HEK293 (cell line): ENCODE results near the gene PRDM7.

Source experiments
- GLIS1 ChIP-seq: fragments of 450-650 bp; formaldehyde crosslinking; IDR thresholded peaks from 2 replicates; pipeline ENCODE4 v1.5.1; 2016; ENCODE audit warnings: missing biosample characterization, missing genetic modification characterization
- HOXC10 ChIP-seq: sonication (generic); formaldehyde crosslinking; IDR thresholded peaks from 2 replicates; pipeline ENCODE4 v1.8.1; 2023; ENCODE audit warnings: mild to moderate bottlenecking, missing genetic modification reagents
- KLF10 ChIP-seq: fragments of 450-650 bp; IDR thresholded peaks from 2 replicates; pipeline ENCODE4 v1.5.1; 2018; ENCODE audit warnings: missing biosample characterization, mild to moderate bottlenecking, missing genetic modification characterization
- MYNN ChIP-seq: fragments of 450-650 bp; formaldehyde crosslinking; IDR thresholded peaks from 2 replicates; pipeline ENCODE4 v1.5.1; 2016; ENCODE audit warnings: missing biosample characterization, missing genetic modification characterization, borderline replicate concordance
- OSR2 ChIP-seq: fragments of 450-650 bp; formaldehyde crosslinking; IDR thresholded peaks from 2 replicates; pipeline ENCODE4 v1.5.1; 2016; ENCODE audit warnings: missing biosample characterization, missing genetic modification characterization
- OVOL3 ChIP-seq: fragments of 450-650 bp; formaldehyde crosslinking; IDR thresholded peaks from 2 replicates; pipeline ENCODE4 v1.5.1; 2016; ENCODE audit warnings: missing biosample characterization, missing genetic modification characterization
- SP3 ChIP-seq: fragments of 450-650 bp; formaldehyde crosslinking; IDR thresholded peaks from 2 replicates; pipeline ENCODE4 v1.5.1; 2016; ENCODE audit warnings: missing biosample characterization, missing genetic modification characterization
- SP7 ChIP-seq: fragments of 450-650 bp; formaldehyde crosslinking; IDR thresholded peaks from 2 replicates; pipeline ENCODE4 v1.5.1; 2016; ENCODE audit warnings: missing biosample characterization, missing genetic modification characterization
- TRIM28 ChIP-seq: IDR thresholded peaks from 2 replicates; pipeline ENCODE4 v1.6.1; 2011; ENCODE audit warnings: low read length, control low read depth, borderline replicate concordance
- YY1 ChIP-seq: fragments of 450-650 bp; formaldehyde crosslinking; IDR thresholded peaks from 2 replicates; pipeline ENCODE4 v1.5.1; 2018; ENCODE audit warnings: missing biosample characterization, missing genetic modification characterization
- ZBTB20 ChIP-seq: fragments of 450-650 bp; formaldehyde crosslinking; IDR thresholded peaks from 2 replicates; pipeline ENCODE4 v1.5.1; 2016; ENCODE audit warnings: missing biosample characterization, missing genetic modification characterization
- ZEB2 ChIP-seq: fragments of 450-650 bp; formaldehyde crosslinking; IDR thresholded peaks from 2 replicates; pipeline ENCODE4 v1.5.1; 2016; ENCODE audit warnings: missing biosample characterization, missing genetic modification characterization
- ZFP37 ChIP-seq: fragments of 450-650 bp; formaldehyde crosslinking; IDR thresholded peaks from 2 replicates; pipeline ENCODE4 v1.5.1; 2016; ENCODE audit warnings: missing biosample characterization, missing genetic modification characterization
- ZNF132 ChIP-seq: fragments of 450-650 bp; formaldehyde crosslinking; IDR thresholded peaks from 2 replicates; pipeline ENCODE4 v1.5.1; 2017; ENCODE audit warnings: missing biosample characterization, missing genetic modification characterization, borderline replicate concordance
- ZNF140 ChIP-seq: fragments of 450-650 bp; formaldehyde crosslinking; IDR thresholded peaks from 2 replicates; pipeline ENCODE4 v1.5.1; 2016; ENCODE audit warnings: missing biosample characterization, missing genetic modification characterization
- ZNF155 ChIP-seq: fragments of 450-650 bp; formaldehyde crosslinking; IDR thresholded peaks from 2 replicates; pipeline ENCODE4 v1.5.1; 2016; ENCODE audit warnings: missing biosample characterization, missing genetic modification characterization
- ZNF169 ChIP-seq: fragments of 450-650 bp; formaldehyde crosslinking; IDR thresholded peaks from 2 replicates; pipeline ENCODE4 v1.5.1; 2016; ENCODE audit warnings: missing biosample characterization, missing genetic modification characterization
- ZNF174 ChIP-seq: fragments of 450-650 bp; formaldehyde crosslinking; IDR thresholded peaks from 2 replicates; pipeline ENCODE4 v1.5.0; 2017; ENCODE audit warnings: missing biosample characterization, mild to moderate bottlenecking, missing genetic modification characterization
- ZNF19 ChIP-seq: fragments of 450-650 bp; formaldehyde crosslinking; IDR thresholded peaks from 2 replicates; pipeline ENCODE4; 2016; ENCODE audit warnings: missing biosample characterization, missing genetic modification characterization, low read depth
- ZNF202 ChIP-seq: fragments of 450-650 bp; formaldehyde crosslinking; IDR thresholded peaks from 2 replicates; pipeline ENCODE4 v1.5.1; 2016; ENCODE audit warnings: missing biosample characterization, missing genetic modification characterization, borderline replicate concordance
- ZNF223 ChIP-seq: fragments of 450-650 bp; formaldehyde crosslinking; IDR thresholded peaks from 2 replicates; pipeline ENCODE4 v1.5.1; 2016; ENCODE audit warnings: missing biosample characterization, missing genetic modification characterization
- ZNF37A ChIP-seq: fragments of 450-650 bp; IDR thresholded peaks from 2 replicates; pipeline ENCODE4 v1.5.1; 2018; ENCODE audit warnings: missing biosample characterization, missing genetic modification characterization
- ZNF391 ChIP-seq: fragments of 450-650 bp; formaldehyde crosslinking; IDR thresholded peaks from 2 replicates; pipeline ENCODE4 v1.5.1; 2016; ENCODE audit warnings: low read depth, missing biosample characterization, missing genetic modification characterization, borderline replicate concordance
- ZNF404 ChIP-seq: fragments of 450-650 bp; formaldehyde crosslinking; IDR thresholded peaks from 2 replicates; pipeline ENCODE4 v1.5.1; 2017; ENCODE audit warnings: missing biosample characterization, missing genetic modification characterization
- ZNF48 ChIP-seq: fragments of 450-650 bp; formaldehyde crosslinking; IDR thresholded peaks from 2 replicates; pipeline ENCODE4 v1.5.1; 2016; ENCODE audit warnings: missing biosample characterization, missing genetic modification characterization
- ZNF501 ChIP-seq: fragments of 450-650 bp; formaldehyde crosslinking; IDR thresholded peaks from 2 replicates; pipeline ENCODE4 v1.5.1; 2016; ENCODE audit warnings: missing biosample characterization, missing genetic modification characterization
- ZNF521 ChIP-seq: fragments of 450-650 bp; formaldehyde crosslinking; IDR thresholded peaks from 2 replicates; pipeline ENCODE4 v1.5.1; 2017; ENCODE audit warnings: missing biosample characterization, mild to moderate bottlenecking, missing genetic modification characterization
- ZNF530 ChIP-seq: fragments of 450-650 bp; formaldehyde crosslinking; IDR thresholded peaks from 2 replicates; pipeline ENCODE4 v1.5.1; 2016; ENCODE audit warnings: low read depth, missing biosample characterization, missing genetic modification characterization
- ZNF571 ChIP-seq: fragments of 450-650 bp; formaldehyde crosslinking; IDR thresholded peaks from 2 replicates; pipeline ENCODE4 v1.5.0; 2017; ENCODE audit warnings: missing biosample characterization, missing genetic modification characterization
- ZNF660 ChIP-seq: fragments of 450-650 bp; IDR thresholded peaks from 2 replicates; pipeline ENCODE4 v1.5.1; 2018; ENCODE audit warnings: missing biosample characterization, mild to moderate bottlenecking, missing genetic modification characterization
- ZNF747 ChIP-seq: fragments of 450-650 bp; formaldehyde crosslinking; IDR thresholded peaks from 2 replicates; pipeline ENCODE4 v1.5.1; 2016; ENCODE audit warnings: missing biosample characterization, missing genetic modification characterization
- ZNF830 ChIP-seq: fragments of 450-650 bp; IDR thresholded peaks from 2 replicates; pipeline ENCODE4 v1.5.0; 2018; ENCODE audit warnings: missing biosample characterization, missing genetic modification characterization, low read depth, mild to moderate bottlenecking, moderate library complexity
- TF ChIP-seq, protein P1 (sequence below): fragments of 450-650 bp; formaldehyde crosslinking; IDR thresholded peaks from 2 replicates; pipeline ENCODE4 v1.5.1; 2016; ENCODE audit warnings: missing biosample characterization, missing genetic modification characterization
- TF ChIP-seq, protein P2 (sequence below): fragments of 450-650 bp; formaldehyde crosslinking; IDR thresholded peaks from 2 replicates; pipeline ENCODE4 v1.5.0; 2017; ENCODE audit warnings: missing biosample characterization, missing genetic modification characterization, borderline replicate concordance
- TF ChIP-seq, protein P3 (sequence below): fragments of 450-650 bp; formaldehyde crosslinking; IDR thresholded peaks from 2 replicates; pipeline ENCODE4 v1.5.1; 2017; ENCODE audit warnings: missing biosample characterization, mild to moderate bottlenecking, missing genetic modification characterization, moderate library complexity
- TF ChIP-seq, protein P4 (sequence below): fragments of 450-650 bp; IDR thresholded peaks from 2 replicates; pipeline ENCODE4 v1.5.1; 2018; ENCODE audit warnings: missing biosample characterization, mild to moderate bottlenecking, missing genetic modification characterization

The PRDM7 gene

DNA sequence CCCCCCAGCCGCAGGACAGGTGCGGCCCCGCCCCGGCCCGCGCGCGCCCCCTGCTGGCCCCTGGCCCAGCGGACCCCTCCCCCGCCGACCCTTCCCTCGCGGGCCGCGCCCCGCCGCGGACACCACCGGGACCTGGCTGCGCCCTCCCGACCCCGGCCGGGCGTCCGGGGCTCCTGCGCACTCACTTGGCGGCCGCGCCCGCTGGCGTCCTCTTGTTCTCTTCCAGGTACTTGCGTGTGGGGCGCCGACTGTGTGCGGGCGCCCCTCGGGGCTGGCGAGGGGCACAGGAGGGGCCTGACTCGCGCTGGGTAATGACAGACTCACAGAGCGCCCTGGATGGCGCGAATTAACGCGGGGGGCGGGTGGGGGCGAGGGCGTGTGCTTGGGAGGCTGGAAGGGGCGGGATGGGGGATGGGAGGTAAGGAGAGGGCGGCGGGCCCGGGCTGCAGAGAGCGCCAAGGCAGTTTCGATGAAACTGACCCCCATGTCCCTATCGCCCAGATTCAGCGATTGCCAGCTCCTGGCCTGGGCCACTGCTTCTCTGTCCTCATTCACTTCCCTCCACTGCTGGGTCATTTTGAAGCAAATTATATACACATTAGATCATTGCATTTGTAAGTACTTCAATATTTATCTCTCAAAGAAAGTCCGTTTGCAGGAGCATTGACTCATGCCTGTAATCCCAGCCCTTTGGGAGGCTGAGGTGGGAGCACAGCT lies 57.4 kb downstream of the PRDM7 start (continued):
- no peak for TF ChIP-seq ZNF530
- no peak for TF ChIP-seq ZNF48 (tag by site-specific recombination)
- peak; percentile 70; the same call in 1 of the 2 replicates for TF ChIP-seq ZBTB20 (tag by site-specific recombination)
- TF ChIP-seq MYNN (tag by site-specific recombination) = no peak
- TF ChIP-seq HOXC10 (CRISPR knock-in tag) = no peak
- no peak for TF ChIP-seq ZNF521
- TF ChIP-seq ZNF202 (tag by site-specific recombination) = no peak
- peak; percentile 77 for TF ChIP-seq SP3 (tag by site-specific recombination)
- no peak for TF ChIP-seq ZNF19 (tag by site-specific recombination)
- TF ChIP-seq ZNF501 = no peak
- TF ChIP-seq YY1 (tag by site-specific recombination) = no peak
- no peak for TF ChIP-seq ZNF37A (tag by site-specific recombination)
- no peak for TF ChIP-seq TRIM28
- TF ChIP-seq ZNF174 (tag by site-specific recombination) = no peak
- TF ChIP-seq ZNF660 = no peak
- TF ChIP-seq ZNF132 = no peak
- TF ChIP-seq ZNF830 (tag by site-specific recombination) = no peak
- TF ChIP-seq KLF10 (tag by site-specific recombination) = peak; percentile 70; the same call in 1 of the 2 replicates
- TF ChIP-seq OSR2 (tag by site-specific recombination) = no peak
- TF ChIP-seq, protein P1, sequence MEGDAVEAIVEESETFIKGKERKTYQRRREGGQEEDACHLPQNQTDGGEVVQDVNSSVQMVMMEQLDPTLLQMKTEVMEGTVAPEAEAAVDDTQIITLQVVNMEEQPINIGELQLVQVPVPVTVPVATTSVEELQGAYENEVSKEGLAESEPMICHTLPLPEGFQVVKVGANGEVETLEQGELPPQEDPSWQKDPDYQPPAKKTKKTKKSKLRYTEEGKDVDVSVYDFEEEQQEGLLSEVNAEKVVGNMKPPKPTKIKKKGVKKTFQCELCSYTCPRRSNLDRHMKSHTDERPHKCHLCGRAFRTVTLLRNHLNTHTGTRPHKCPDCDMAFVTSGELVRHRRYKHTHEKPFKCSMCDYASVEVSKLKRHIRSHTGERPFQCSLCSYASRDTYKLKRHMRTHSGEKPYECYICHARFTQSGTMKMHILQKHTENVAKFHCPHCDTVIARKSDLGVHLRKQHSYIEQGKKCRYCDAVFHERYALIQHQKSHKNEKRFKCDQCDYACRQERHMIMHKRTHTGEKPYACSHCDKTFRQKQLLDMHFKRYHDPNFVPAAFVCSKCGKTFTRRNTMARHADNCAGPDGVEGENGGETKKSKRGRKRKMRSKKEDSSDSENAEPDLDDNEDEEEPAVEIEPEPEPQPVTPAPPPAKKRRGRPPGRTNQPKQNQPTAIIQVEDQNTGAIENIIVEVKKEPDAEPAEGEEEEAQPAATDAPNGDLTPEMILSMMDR (tag by site-specific recombination) = peak; percentile 31; the same call in 1 of the 2 replicates
- TF ChIP-seq ZNF169 (tag by site-specific recombination) = no peak
- no peak for TF ChIP-seq ZNF404
- no peak for TF ChIP-seq OVOL3 (tag by site-specific recombination)
- TF ChIP-seq ZNF155 (tag by site-specific recombination) = no peak
- TF ChIP-seq ZNF140 (tag by site-specific recombination) = no peak
- TF ChIP-seq, protein P2, sequence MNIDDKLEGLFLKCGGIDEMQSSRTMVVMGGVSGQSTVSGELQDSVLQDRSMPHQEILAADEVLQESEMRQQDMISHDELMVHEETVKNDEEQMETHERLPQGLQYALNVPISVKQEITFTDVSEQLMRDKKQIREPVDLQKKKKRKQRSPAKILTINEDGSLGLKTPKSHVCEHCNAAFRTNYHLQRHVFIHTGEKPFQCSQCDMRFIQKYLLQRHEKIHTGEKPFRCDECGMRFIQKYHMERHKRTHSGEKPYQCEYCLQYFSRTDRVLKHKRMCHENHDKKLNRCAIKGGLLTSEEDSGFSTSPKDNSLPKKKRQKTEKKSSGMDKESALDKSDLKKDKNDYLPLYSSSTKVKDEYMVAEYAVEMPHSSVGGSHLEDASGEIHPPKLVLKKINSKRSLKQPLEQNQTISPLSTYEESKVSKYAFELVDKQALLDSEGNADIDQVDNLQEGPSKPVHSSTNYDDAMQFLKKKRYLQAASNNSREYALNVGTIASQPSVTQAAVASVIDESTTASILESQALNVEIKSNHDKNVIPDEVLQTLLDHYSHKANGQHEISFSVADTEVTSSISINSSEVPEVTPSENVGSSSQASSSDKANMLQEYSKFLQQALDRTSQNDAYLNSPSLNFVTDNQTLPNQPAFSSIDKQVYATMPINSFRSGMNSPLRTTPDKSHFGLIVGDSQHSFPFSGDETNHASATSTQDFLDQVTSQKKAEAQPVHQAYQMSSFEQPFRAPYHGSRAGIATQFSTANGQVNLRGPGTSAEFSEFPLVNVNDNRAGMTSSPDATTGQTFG (tag by site-specific recombination) = no peak
- peak; percentile 81 for TF ChIP-seq SP7 (tag by site-specific recombination)
- TF ChIP-seq ZNF571 (tag by site-specific recombination) = no peak
- no peak for TF ChIP-seq ZFP37
- TF ChIP-seq ZNF223 (tag by site-specific recombination) = no peak
- TF ChIP-seq, protein P3, sequence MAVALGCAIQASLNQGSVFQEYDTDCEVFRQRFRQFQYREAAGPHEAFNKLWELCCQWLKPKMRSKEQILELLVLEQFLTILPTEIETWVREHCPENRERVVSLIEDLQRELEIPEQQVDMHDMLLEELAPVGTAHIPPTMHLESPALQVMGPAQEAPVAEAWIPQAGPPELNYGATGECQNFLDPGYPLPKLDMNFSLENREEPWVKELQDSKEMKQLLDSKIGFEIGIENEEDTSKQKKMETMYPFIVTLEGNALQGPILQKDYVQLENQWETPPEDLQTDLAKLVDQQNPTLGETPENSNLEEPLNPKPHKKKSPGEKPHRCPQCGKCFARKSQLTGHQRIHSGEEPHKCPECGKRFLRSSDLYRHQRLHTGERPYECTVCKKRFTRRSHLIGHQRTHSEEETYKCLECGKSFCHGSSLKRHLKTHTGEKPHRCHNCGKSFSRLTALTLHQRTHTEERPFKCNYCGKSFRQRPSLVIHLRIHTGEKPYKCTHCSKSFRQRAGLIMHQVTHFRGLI (tag by site-specific recombination) = no peak
- TF ChIP-seq, protein P4, sequence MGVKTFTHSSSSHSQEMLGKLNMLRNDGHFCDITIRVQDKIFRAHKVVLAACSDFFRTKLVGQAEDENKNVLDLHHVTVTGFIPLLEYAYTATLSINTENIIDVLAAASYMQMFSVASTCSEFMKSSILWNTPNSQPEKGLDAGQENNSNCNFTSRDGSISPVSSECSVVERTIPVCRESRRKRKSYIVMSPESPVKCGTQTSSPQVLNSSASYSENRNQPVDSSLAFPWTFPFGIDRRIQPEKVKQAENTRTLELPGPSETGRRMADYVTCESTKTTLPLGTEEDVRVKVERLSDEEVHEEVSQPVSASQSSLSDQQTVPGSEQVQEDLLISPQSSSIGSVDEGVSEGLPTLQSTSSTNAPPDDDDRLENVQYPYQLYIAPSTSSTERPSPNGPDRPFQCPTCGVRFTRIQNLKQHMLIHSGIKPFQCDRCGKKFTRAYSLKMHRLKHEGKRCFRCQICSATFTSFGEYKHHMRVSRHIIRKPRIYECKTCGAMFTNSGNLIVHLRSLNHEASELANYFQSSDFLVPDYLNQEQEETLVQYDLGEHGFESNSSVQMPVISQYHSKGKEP (tag by site-specific recombination) = no peak
- no peak for TF ChIP-seq GLIS1
- TF ChIP-seq ZNF747 (tag by site-specific recombination) = no peak
- TF ChIP-seq ZNF391 (tag by site-specific recombination) = no peak
- peak; percentile 83 for TF ChIP-seq ZEB2 (tag by site-specific recombination)
